MG63 (cell line): ENCODE results near the gene TRMT112. TPM values are rescaled to one million over a fixed set of nuclear protein-coding genes. Genes with fewer than 3 reads are reported as not detected.
"Not testable (repeated sequence)": the region's sequence is repeated elsewhere in the genome, so short reads cannot be mapped to it uniquely, and the experiment has no call there.

Experiments used
- DNase-seq: peaks from one replicate; pipeline ENCODE4 v3.0.0-alpha.2; 2020
- H3K27me3 ChIP-seq: fragments of 250-450 bp; sonication (Bioruptor Pico); 2 replicates; pipeline ENCODE4 v1.5.1; 2020; ENCODE audit warnings: mild to moderate bottlenecking, moderate library complexity
- H3K36me3 ChIP-seq: fragments of 250-450 bp; sonication (Bioruptor Pico); 2 replicates; pipeline ENCODE4 v1.5.1; 2020; ENCODE audit warnings: mild to moderate bottlenecking, moderate library complexity
- H3K4me3 ChIP-seq: fragments of 250-450 bp; sonication (Bioruptor Pico); 2 replicates; pipeline ENCODE4 v1.5.1; 2020; ENCODE audit warnings: mild to moderate bottlenecking, moderate library complexity
- H3K9me3 ChIP-seq: fragments of 250-450 bp; sonication (Bioruptor Pico); 2 replicates; pipeline ENCODE4 v1.5.1; 2020; ENCODE audit warnings: mild to moderate bottlenecking, moderate library complexity
- total RNA-seq: library from RNA; depleted of rRNA; stranded (reverse); fragments of >200 nt; shearing (Covaris generic); gene quantifications from 2 replicates; pipeline ENCODE4 v1.2.3, GENCODE V29; 2014; ENCODE audit warnings: low replicate concordance

Gene TRMT112
- total RNA-seq, 1 experiment from 2014 or later: 356 TPM

- no peak overlapping the region for H3K4me3 ChIP-seq
- no peaks in the 10 kb centered on the region for H3K9me3 ChIP-seq
- no peaks in the 10 kb centered on the region for H3K36me3 ChIP-seq
- no peaks in the 10 kb centered on the region for H3K27me3 ChIP-seq
- no peak for DNase-seq
These were observed 23.4 kb upstream of the TRMT112 start for GRCh38 chr11:64340671-64341335.

GRCh38 chr11:64339754-64340408, 22.5 kb upstream of the TRMT112 start, which contains the start of gene CCDC88B:
Gene CCDC88B, plus strand, starts transcription at chr11:64340204. Its CDS starts 63 bp downstream, at chr11:64340267.
- Histone ChIP-seq H3K27me3 (no peaks in the 10 kb centered on the region), H3K9me3 (no peaks in the 10 kb centered on the region), H3K36me3 (no peaks in the 10 kb centered on the region), H3K4me3 (no peak within 1 kb of the TSS)
- no peak for DNase-seq

- Histone ChIP-seq H3K36me3 (no peaks in the 10 kb centered on the region), H3K9me3 (no peaks in the 10 kb centered on the region), H3K27me3 (no peaks in the 10 kb centered on the region), H3K4me3 (no peak overlapping the region)
- DNase-seq: no peak
These were observed 21.9 kb upstream of the TRMT112 start for GRCh38 chr11:64339286-64339685.

GRCh38 chr11:64338716-64339115, 21.4 kb upstream of the TRMT112 start:
- H3K9me3 ChIP-seq: no peaks in the 10 kb centered on the region
- no peak for DNase-seq
- H3K36me3 ChIP-seq: no peaks in the 10 kb centered on the region
- H3K4me3 ChIP-seq: no peak overlapping the region
- no peaks in the 10 kb centered on the region for H3K27me3 ChIP-seq

GRCh38 chr11:64337538-64338249, 20.3 kb upstream of the TRMT112 start:
- Histone ChIP-seq H3K4me3 (no peak overlapping the region), H3K9me3 (no peaks in the 10 kb centered on the region), H3K36me3 (no peaks in the 10 kb centered on the region), H3K27me3 (no peaks in the 10 kb centered on the region)
- DNase-seq: no peak

GRCh38 chr11:64334764-64335735, 17.7 kb upstream of the TRMT112 start:
- peak; percentile 85 for DNase-seq
- no peaks in the 10 kb centered on the region for H3K27me3 ChIP-seq

GRCh38 chr11:64333556-64333955, 16.2 kb upstream of the TRMT112 start:
- Histone ChIP-seq H3K27me3 (no peaks in the 10 kb centered on the region), H3K4me3 (no peak overlapping the region), H3K36me3 (no peaks in the 10 kb centered on the region), H3K9me3 (no peaks in the 10 kb centered on the region)
- no peak for DNase-seq

More at GRCh38 chr11:64334764-64335735, 17.7 kb upstream of the TRMT112 start:
- no peak overlapping the region for H3K4me3 ChIP-seq
- no peaks in the 10 kb centered on the region for H3K9me3 ChIP-seq
- H3K36me3 ChIP-seq: no peaks in the 10 kb centered on the region

GRCh38 chr11:64331569-64332371, 14.4 kb upstream of the TRMT112 start:
- Histone ChIP-seq H3K9me3 (no peaks in the 10 kb centered on the region), H3K4me3 (no peak overlapping the region), H3K27me3 (no peaks in the 10 kb centered on the region), H3K36me3 (no peaks in the 10 kb centered on the region)
- peak; percentile 97 for DNase-seq

- Histone ChIP-seq H3K36me3 (no peaks in the 10 kb centered on the region), H3K9me3 (no peaks in the 10 kb centered on the region), H3K4me3 (no peak overlapping the region), H3K27me3 (no peaks in the 10 kb centered on the region)
- no peak for DNase-seq
These were observed 13.5 kb upstream of the TRMT112 start for GRCh38 chr11:64330888-64331287.

GRCh38 chr11:64327993-64328392, 10.6 kb upstream of the TRMT112 start:
- DNase-seq: no peak
- no peaks in the 10 kb centered on the region for H3K9me3 ChIP-seq
- H3K36me3 ChIP-seq: no peaks in the 10 kb centered on the region

GRCh38 chr11:64327375-64327774, 10.0 kb upstream of the TRMT112 start:
- no peak for DNase-seq
- H3K4me3 ChIP-seq: no peak overlapping the region
- H3K27me3 ChIP-seq: no peaks in the 10 kb centered on the region
- H3K36me3 ChIP-seq: no peaks in the 10 kb centered on the region
- no peaks in the 10 kb centered on the region for H3K9me3 ChIP-seq

More at GRCh38 chr11:64327993-64328392, 10.6 kb upstream of the TRMT112 start:
- H3K4me3 ChIP-seq: no peak overlapping the region
- no peaks in the 10 kb centered on the region for H3K27me3 ChIP-seq

GRCh38 chr11:64324692-64325469, 7.5 kb upstream of the TRMT112 start:
- Histone ChIP-seq H3K36me3 (peaks cover 3% of the 10 kb centered on the region; the same call in 1 of the 2 replicates), H3K9me3 (no peaks in the 10 kb centered on the region), H3K27me3 (no peaks in the 10 kb centered on the region), H3K4me3 (no peak overlapping the region)
- DNase-seq: no peak

GRCh38 chr11:64323984-64324383, 6.6 kb upstream of the TRMT112 start:
- H3K36me3 ChIP-seq, H3K27me3 ChIP-seq, H3K9me3 ChIP-seq, H3K4me3 ChIP-seq, DNase-seq: not testable (repeated sequence)

- Histone ChIP-seq H3K27me3 (no peaks in the 10 kb centered on the region), H3K9me3 (no peaks in the 10 kb centered on the region), H3K4me3 (no peak overlapping the region), H3K36me3 (peaks cover 8% of the 10 kb centered on the region; the same call in 1 of the 2 replicates)
- DNase-seq: no peak
These were observed 6.0 kb upstream of the TRMT112 start for GRCh38 chr11:64323373-64323772.

GRCh38 chr11:64322925-64323260, 5.5 kb upstream of the TRMT112 start:
- no peaks in the 10 kb centered on the region for H3K9me3 ChIP-seq
- no peak overlapping the region for H3K4me3 ChIP-seq
- DNase-seq: no peak
- peaks cover 8% of the 10 kb centered on the region; the same call in 1 of the 2 replicates for H3K36me3 ChIP-seq
- no peaks in the 10 kb centered on the region for H3K27me3 ChIP-seq
